Neural cell (in vitro differentiated cells): ENCODE measurements around the gene TEX101. TPM values are rescaled to one million over a fixed set of nuclear protein-coding genes. Genes with fewer than 3 reads are reported as not detected.
"Not testable (repeated sequence)": the region's sequence is repeated elsewhere in the genome, so short reads cannot be mapped to it uniquely, and the experiment has no call there.

Source experiments
- H2AFZ ChIP-seq: fragments of 200-600, 300-800 bp; sonication (generic), shearing (Covaris generic); 2 replicates; pipeline ENCODE4 v1.6.0; 2014; ENCODE audit warnings: low read depth, mild to moderate bottlenecking, antibody characterized with exemption, low read length, moderate library complexity
- H3F3A ChIP-seq: fragments of 200-600 bp; shearing (Covaris generic); 2 replicates; pipeline ENCODE4 v1.6.1; 2016; ENCODE audit warnings: mild to moderate bottlenecking, moderate library complexity, mixed read lengths, antibody characterized with exemption, low read length; ENCODE audit not compliant: insufficient read depth, poor library complexity, severe bottlenecking
- H3K27ac ChIP-seq: fragments of 200-600, 300-800 bp; sonication (generic), shearing (Covaris generic); 2 replicates; pipeline ENCODE4 v1.5.1; 2014; ENCODE audit warnings: mild to moderate bottlenecking, low read length, moderate library complexity
- H3K27me3 ChIP-seq: fragments of 300-800, 200-600 bp; sonication (generic), shearing (Covaris generic); 2 replicates; pipeline ENCODE4 v1.6.0; 2014; ENCODE audit warnings: mild to moderate bottlenecking, low read depth, low read length, moderate library complexity; ENCODE audit not compliant: insufficient read depth
- H3K36me3 ChIP-seq: fragments of 300-800, 200-600 bp; sonication (generic), shearing (Covaris generic); 2 replicates; pipeline ENCODE4 v1.5.1; 2014; ENCODE audit warnings: mild to moderate bottlenecking, antibody characterized with exemption, low read length, moderate library complexity; ENCODE audit not compliant: insufficient read depth
- H3K4me2 ChIP-seq: fragments of 300-800, 200-600 bp; sonication (generic), shearing (Covaris generic); 2 replicates; pipeline ENCODE4 v1.6.0; 2014; ENCODE audit warnings: mild to moderate bottlenecking, low read length
- H3K4me3 ChIP-seq: fragments of 300-800, 200-600 bp; sonication (generic), shearing (Covaris generic); 2 replicates; pipeline ENCODE4 v1.5.1; 2014; ENCODE audit warnings: mild to moderate bottlenecking, low read length, moderate library complexity
- H3K79me2 ChIP-seq: fragments of 200-600 bp; shearing (Covaris generic); replicated peaks from 2 replicates; pipeline ENCODE4 v1.6.0; 2014; ENCODE audit warnings: mild to moderate bottlenecking, low read length, moderate library complexity; ENCODE audit not compliant: insufficient read depth
- H3K9ac ChIP-seq: fragments of 300-800, 200-600 bp; sonication (generic), shearing (Covaris generic); 2 replicates; pipeline ENCODE4 v1.6.1; 2016; ENCODE audit warnings: mild to moderate bottlenecking, low read length, mixed read lengths
- H3K9me2 ChIP-seq: fragments of 200-600 bp; shearing (Covaris generic); 2 replicates; pipeline ENCODE4 v1.6.1; 2016; ENCODE audit warnings: mild to moderate bottlenecking, low read length, mixed read lengths; ENCODE audit not compliant: insufficient read depth
- H3K9me3 ChIP-seq: fragments of 200-600, 300-800 bp; sonication (generic), shearing (Covaris generic); 2 replicates; pipeline ENCODE4 v1.6.1; 2016; ENCODE audit warnings: mild to moderate bottlenecking, mixed run types, low read length, moderate library complexity, mixed read lengths
- H4K20me1 ChIP-seq: fragments of 200-600 bp; shearing (Covaris generic); 2 replicates; pipeline ENCODE4 v1.6.1; 2016; ENCODE audit warnings: mild to moderate bottlenecking, mixed run types; ENCODE audit not compliant: insufficient read depth
- EP300 ChIP-seq: fragments of 450-650 bp; conservative IDR thresholded peaks from 2 replicates; pipeline ENCODE4 v1.6.1; 2014; ENCODE audit warnings: antibody characterized with exemption, mild to moderate bottlenecking, moderate library complexity; ENCODE audit not compliant: poor library complexity, severe bottlenecking
- EZH2 ChIP-seq: fragments of 200-600, 300-800 bp; shearing (Covaris generic), sonication (generic); IDR thresholded peaks from 2 replicates; pipeline ENCODE4 v1.6.1; 2014; ENCODE audit warnings: antibody characterized with exemption, low read length, borderline replicate concordance, mild to moderate bottlenecking; ENCODE audit not compliant: insufficient read depth, poor library complexity, severe bottlenecking
- MXI1 ChIP-seq: fragments of 450-650 bp; conservative IDR thresholded peaks from 2 replicates; pipeline ENCODE4 v1.6.1; 2014; ENCODE audit warnings: antibody characterized with exemption, mild to moderate bottlenecking; ENCODE audit not compliant: poor library complexity, severe bottlenecking
- POLR2AphosphoS5 ChIP-seq: IDR thresholded peaks from 2 replicates; pipeline ENCODE4 v1.6.1; 2012
- RAD21 ChIP-seq: fragments of 450-650 bp; conservative IDR thresholded peaks from 2 replicates; pipeline ENCODE4 v1.6.1; 2014; ENCODE audit warnings: antibody characterized with exemption, mild to moderate bottlenecking, moderate library complexity
- REST ChIP-seq: IDR thresholded peaks from 2 replicates; pipeline ENCODE4 v1.6.1; 2012; ENCODE audit warnings: borderline replicate concordance
- SMC3 ChIP-seq: fragments of 450-650 bp; conservative IDR thresholded peaks from 2 replicates; pipeline ENCODE4 v1.6.1; 2014; ENCODE audit warnings: antibody characterized with exemption, mild to moderate bottlenecking, moderate library complexity; ENCODE audit not compliant: poor library complexity
- TAF1 ChIP-seq: IDR thresholded peaks from 2 replicates; pipeline ENCODE4 v1.6.1; 2012; ENCODE audit warnings: low read depth
- polyA plus RNA-seq: library from polyadenylated mRNA; depleted of rRNA; stranded (reverse); fragments of >200 nt; gene quantifications from 2 replicates; pipeline ENCODE4 v1.2.3, GENCODE V29; 2014
- TF ChIP-seq, protein P1 (sequence below): fragments of 450-650 bp; IDR thresholded peaks from 2 replicates; pipeline ENCODE4 v1.5.1; 2014; ENCODE audit warnings: antibody characterized with exemption, mild to moderate bottlenecking, moderate library complexity; ENCODE audit not compliant: poor library complexity, severe bottlenecking

Gene TEX101
- polyA plus RNA-seq, 1 donor from 2014 or later = not detected

GRCh38 chr19:43435775-43436174 lies 21.1 kb downstream of the TEX101 start:
- H3K36me3 ChIP-seq = no peaks in the 10 kb centered on the region
- H3K4me3 ChIP-seq = no peak overlapping the region
- no peaks in the 10 kb centered on the region for H4K20me1 ChIP-seq
- H3F3A ChIP-seq = no peaks in the 10 kb centered on the region
- no peaks in the 10 kb centered on the region for H3K79me2 ChIP-seq
- H3K9me2 ChIP-seq = no peaks in the 10 kb centered on the region
- no peak overlapping the region for H3K4me2 ChIP-seq
- no peak overlapping the region for H3K27ac ChIP-seq
- no peaks in the 10 kb centered on the region for H3K9me3 ChIP-seq
- H3K27me3 ChIP-seq = no peaks in the 10 kb centered on the region
- no peak for TF ChIP-seq POLR2AphosphoS5
- TF ChIP-seq RAD21 = no peak
- TF ChIP-seq, protein P1, sequence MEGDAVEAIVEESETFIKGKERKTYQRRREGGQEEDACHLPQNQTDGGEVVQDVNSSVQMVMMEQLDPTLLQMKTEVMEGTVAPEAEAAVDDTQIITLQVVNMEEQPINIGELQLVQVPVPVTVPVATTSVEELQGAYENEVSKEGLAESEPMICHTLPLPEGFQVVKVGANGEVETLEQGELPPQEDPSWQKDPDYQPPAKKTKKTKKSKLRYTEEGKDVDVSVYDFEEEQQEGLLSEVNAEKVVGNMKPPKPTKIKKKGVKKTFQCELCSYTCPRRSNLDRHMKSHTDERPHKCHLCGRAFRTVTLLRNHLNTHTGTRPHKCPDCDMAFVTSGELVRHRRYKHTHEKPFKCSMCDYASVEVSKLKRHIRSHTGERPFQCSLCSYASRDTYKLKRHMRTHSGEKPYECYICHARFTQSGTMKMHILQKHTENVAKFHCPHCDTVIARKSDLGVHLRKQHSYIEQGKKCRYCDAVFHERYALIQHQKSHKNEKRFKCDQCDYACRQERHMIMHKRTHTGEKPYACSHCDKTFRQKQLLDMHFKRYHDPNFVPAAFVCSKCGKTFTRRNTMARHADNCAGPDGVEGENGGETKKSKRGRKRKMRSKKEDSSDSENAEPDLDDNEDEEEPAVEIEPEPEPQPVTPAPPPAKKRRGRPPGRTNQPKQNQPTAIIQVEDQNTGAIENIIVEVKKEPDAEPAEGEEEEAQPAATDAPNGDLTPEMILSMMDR = no peak
- no peak for TF ChIP-seq EP300
- no peak for TF ChIP-seq MXI1
- no peak for TF ChIP-seq TAF1
- no peak for TF ChIP-seq SMC3
- TF ChIP-seq REST = no peak
- no peak for TF ChIP-seq EZH2
- H3K9ac ChIP-seq = no peak overlapping the region
- no peak overlapping the region for H2AFZ ChIP-seq

GRCh38 chr19:43437284-43437683 lies 22.6 kb downstream of the TEX101 start:
- H2AFZ ChIP-seq, H3K27me3 ChIP-seq, H4K20me1 ChIP-seq, H3K9me3 ChIP-seq, H3K4me3 ChIP-seq, H3K27ac ChIP-seq, H3K79me2 ChIP-seq, H3F3A ChIP-seq, H3K9ac ChIP-seq, H3K36me3 ChIP-seq, H3K4me2 ChIP-seq, H3K9me2 ChIP-seq: not testable (repeated sequence)

DNA sequence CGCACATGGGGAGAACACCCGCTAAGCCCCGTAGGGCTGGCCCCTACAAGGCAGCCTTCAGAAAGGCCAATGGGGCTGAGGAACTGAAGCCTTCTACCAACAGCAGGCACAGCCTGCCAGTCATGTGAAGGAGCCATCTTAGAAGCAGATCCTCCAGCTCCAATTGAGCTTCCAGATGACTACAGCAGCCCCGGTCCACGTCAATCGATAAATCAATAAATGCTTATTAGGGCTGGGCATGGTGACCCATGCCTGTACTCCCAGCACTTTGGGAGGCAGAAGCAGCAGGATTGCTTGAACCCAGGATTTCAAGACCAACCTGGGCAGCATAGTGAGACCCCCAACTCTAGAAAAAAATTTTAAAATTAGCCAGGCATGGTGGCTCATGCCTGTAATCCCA lies 23.0 kb downstream of the TEX101 start:
- Histone ChIP-seq H3K9ac (no peak overlapping the region), H3K9me2 (no peaks in the 10 kb centered on the region), H2AFZ (no peak overlapping the region), H3K27ac (no peak overlapping the region), H3K4me2 (no peak overlapping the region), H4K20me1 (no peaks in the 10 kb centered on the region), H3K36me3 (no peaks in the 10 kb centered on the region), H3K4me3 (no peak overlapping the region), H3K27me3 (no peaks in the 10 kb centered on the region), H3K79me2 (no peaks in the 10 kb centered on the region), H3F3A (no peaks in the 10 kb centered on the region), H3K9me3 (no peaks in the 10 kb centered on the region)
- TF ChIP-seq TAF1 (no peak), POLR2AphosphoS5 (no peak), SMC3 (no peak), REST (no peak), EP300 (no peak), EZH2 (no peak)
- TF ChIP-seq, protein P1 = no peak
